Mesenchymal stem cell (in vitro differentiated cells and primary cell): ENCODE measurements around the gene SKP2.
A peak's percentile ranks its signal among the peaks of the same experiment; 100 is the strongest.

Source experiments
- DNase-seq: peaks from one replicate; pipeline ENCODE4 v3.0.0-alpha.2; 2013
- H2AFZ ChIP-seq: one replicate; pipeline ENCODE4 v1.6.1; 2013; ENCODE audit warnings: low read depth, mild to moderate bottlenecking, control low read depth, inconsistent platforms, low read length, moderate library complexity
- H2AK5ac ChIP-seq: 2 replicates; pipeline ENCODE4 v1.6.1; 2013; ENCODE audit warnings: low read length, moderate library complexity, mild to moderate bottlenecking, inconsistent platforms; ENCODE audit not compliant: severe bottlenecking
- H2BK120ac ChIP-seq: one replicate; pipeline ENCODE4 v1.6.1; 2013; ENCODE audit warnings: low read depth, mild to moderate bottlenecking, inconsistent platforms, low read length, moderate library complexity
- H2BK12ac ChIP-seq, 2 experiments: one replicate each; pipeline ENCODE4 v1.6.1; 2013; ENCODE audit warnings: inconsistent platforms in 2 of 2, low read length in 2 of 2, mild to moderate bottlenecking in 2 of 2, moderate library complexity in 2 of 2, control low read depth in 1 of 2
- H2BK15ac ChIP-seq: one replicate; pipeline ENCODE4 v1.6.1; 2013; ENCODE audit warnings: mild to moderate bottlenecking, low read depth, inconsistent platforms; ENCODE audit not compliant: poor library complexity, severe bottlenecking
- H2BK5ac ChIP-seq: 2 replicates; pipeline ENCODE4 v1.6.1; 2013; ENCODE audit warnings: low read depth, mild to moderate bottlenecking, low read length, control low read depth, inconsistent platforms; ENCODE audit not compliant: poor library complexity, severe bottlenecking
- H3K14ac ChIP-seq, 2 experiments: one replicate each; pipeline ENCODE4 v1.6.1; 2013; ENCODE audit warnings: inconsistent platforms in 2 of 2, low read length in 2 of 2, control low read depth in 1 of 2, mild to moderate bottlenecking in 1 of 2, moderate library complexity in 1 of 2
- H3K18ac ChIP-seq, 2 experiments: one replicate each; pipeline ENCODE4 v1.6.1; 2013; ENCODE audit warnings: inconsistent platforms in 2 of 2, low read length in 2 of 2, control low read depth in 1 of 2, low read depth in 1 of 2, mild to moderate bottlenecking in 1 of 2
- H3K23ac ChIP-seq, 2 experiments: one replicate each; pipeline ENCODE4 v1.6.1; 2013; ENCODE audit warnings: inconsistent platforms in 2 of 2, low read length in 2 of 2, mild to moderate bottlenecking in 2 of 2, moderate library complexity in 2 of 2, control low read depth in 1 of 2
- H3K27ac ChIP-seq: 2 replicates; pipeline ENCODE4 v1.5.1; 2013; ENCODE audit warnings: mild to moderate bottlenecking, moderate library complexity, low read length, control low read depth, inconsistent platforms; ENCODE audit not compliant: poor library complexity, severe bottlenecking
- H3K27me3 ChIP-seq, 2 experiments: 2 replicates each; pipeline versions ENCODE4 v1.6.1 to v1.7.0; 2013; ENCODE audit warnings: low read length in 2 of 2, mild to moderate bottlenecking in 2 of 2, moderate library complexity in 2 of 2, control low read depth in 1 of 2, inconsistent platforms in 1 of 2; ENCODE audit not compliant: control insufficient read depth in 1 of 2, insufficient read depth in 1 of 2
- H3K36me3 ChIP-seq, 2 experiments: 2 replicates each; pipeline versions ENCODE4 v1.6.1 to v1.7.0; 2013; ENCODE audit warnings: low read length in 2 of 2, control low read depth in 1 of 2, inconsistent platforms in 1 of 2, low read depth in 1 of 2, mild to moderate bottlenecking in 1 of 2; ENCODE audit not compliant: insufficient read depth in 2 of 2, control insufficient read depth in 1 of 2
- H3K4ac ChIP-seq, 2 experiments: one replicate each; pipeline ENCODE4 v1.6.1; 2013; ENCODE audit warnings: inconsistent platforms in 2 of 2, low read length in 2 of 2, mild to moderate bottlenecking in 2 of 2, moderate library complexity in 2 of 2, control low read depth in 1 of 2, low read depth in 1 of 2
- H3K4me1 ChIP-seq: 2 replicates; pipeline ENCODE4 v1.6.1; 2013; ENCODE audit warnings: low read depth, low read length, control low read depth; ENCODE audit not compliant: control insufficient read depth, insufficient read depth
- H3K4me2 ChIP-seq: 2 replicates; pipeline ENCODE4 v1.6.1; 2013; ENCODE audit warnings: low read length, mild to moderate bottlenecking, inconsistent platforms; ENCODE audit not compliant: poor library complexity, severe bottlenecking
- H3K4me3 ChIP-seq, 2 experiments: 2 replicates each; pipeline versions ENCODE4 v1.5.1 to v1.7.0; 2013; ENCODE audit warnings: low read length in 2 of 2, mild to moderate bottlenecking in 2 of 2, control low read depth in 1 of 2, low read depth in 1 of 2; ENCODE audit not compliant: insufficient read depth in 1 of 2
- H3K79me1 ChIP-seq: replicated peaks from 2 replicates; pipeline ENCODE4 v1.6.1; 2013; ENCODE audit warnings: mild to moderate bottlenecking, control low read depth, low read length, inconsistent platforms; ENCODE audit not compliant: poor library complexity, severe bottlenecking
- H3K9ac ChIP-seq: 2 replicates; pipeline ENCODE4 v1.7.0; 2013; ENCODE audit warnings: mild to moderate bottlenecking, low read length, moderate library complexity
- H3K9me3 ChIP-seq: 2 replicates; pipeline ENCODE4 v1.7.0; 2013; ENCODE audit warnings: mild to moderate bottlenecking, low read length; ENCODE audit not compliant: control insufficient read depth
- H4K8ac ChIP-seq: one replicate; pipeline ENCODE4 v1.6.1; 2013; ENCODE audit warnings: inconsistent platforms, mild to moderate bottlenecking, low read length, moderate library complexity
- H4K91ac ChIP-seq: one replicate; pipeline ENCODE4 v1.6.1; 2013; ENCODE audit warnings: mild to moderate bottlenecking, low read length, inconsistent platforms
- WGBS: methylation state at CpG from one replicate; pipeline ENCODE4 v1.1.7; 2013; ENCODE audit warnings: mixed read lengths; 5-methylcytosine and 5-hydroxymethylcytosine counted together

SKP2 gene

GRCh38 chr5:36177154-36177553 is 25.2 kb downstream of the SKP2 start:
- no peak overlapping the region for H2AK5ac ChIP-seq
- WGBS: no CpG with 5 or more reads among the region's 2 CpGs
- no peak overlapping the region for H3K4me3 ChIP-seq
- no peak overlapping the region for H3K23ac ChIP-seq
- no peak overlapping the region for H3K9ac ChIP-seq
- peaks cover 2 to 85% of the 10 kb centered on the region in 2 experiments for H3K36me3 ChIP-seq
- H3K27me3 ChIP-seq: no peaks in the 10 kb centered on the region
- no peak overlapping the region for H3K18ac ChIP-seq
- H2BK15ac ChIP-seq: no peak overlapping the region
- no peak overlapping the region for H4K8ac ChIP-seq
- no peak overlapping the region for H2AFZ ChIP-seq
- peaks cover 18% of the 10 kb centered on the region for H3K79me1 ChIP-seq
- H3K27ac ChIP-seq: no peak overlapping the region
- H3K4me1 ChIP-seq: no peaks in the 10 kb centered on the region
- no peak overlapping the region for H3K14ac ChIP-seq
- no peak overlapping the region for H3K4ac ChIP-seq
- H2BK120ac ChIP-seq: no peak overlapping the region
- no peak for DNase-seq
- H4K91ac ChIP-seq: no peak overlapping the region
- H3K9me3 ChIP-seq: no peaks in the 10 kb centered on the region
- H3K4me2 ChIP-seq: no peak overlapping the region
- no peak overlapping the region for H2BK5ac ChIP-seq
- no peak overlapping the region for H2BK12ac ChIP-seq

- Histone ChIP-seq H2BK15ac (no peak overlapping the region), H2BK12ac (no peak overlapping the region), H3K36me3 (peaks cover 2 to 81% of the 10 kb centered on the region in 2 experiments), H4K8ac (no peak overlapping the region), H3K4me3 (no peak overlapping the region), H3K23ac (no peak overlapping the region), H3K79me1 (peaks cover 18% of the 10 kb centered on the region), H3K4me1 (no peaks in the 10 kb centered on the region), H3K4me2 (no peak overlapping the region), H3K9me3 (no peaks in the 10 kb centered on the region), H4K91ac (no peak overlapping the region), H2BK120ac (no peak overlapping the region), H3K9ac (no peak overlapping the region), H3K18ac (no peak overlapping the region), H3K27me3 (no peaks in the 10 kb centered on the region), H3K27ac (no peak overlapping the region), H2AFZ (no peak overlapping the region), H2AK5ac (no peak overlapping the region), H2BK5ac (no peak overlapping the region), H3K14ac (no peak overlapping the region), H3K4ac (no peak overlapping the region)
- peak; percentile 62 for DNase-seq
- 69% methylated on average over 1 of the region's 2 CpGs for WGBS
Measured at GRCh38 chr5:36177715-36178523, 26.0 kb downstream of the SKP2 start.

GRCh38 chr5:36178524-36178890 is 26.6 kb downstream of the SKP2 start:
- Histone ChIP-seq H2BK12ac (no peak overlapping the region), H3K4me3 (no peak overlapping the region), H3K36me3 (peaks cover 2 to 76% of the 10 kb centered on the region in 2 experiments), H4K8ac (no peak overlapping the region), H3K4me2 (no peak overlapping the region), H2BK120ac (no peak overlapping the region), H3K27ac (no peak overlapping the region), H3K4ac (no peak overlapping the region), H2BK15ac (no peak overlapping the region), H3K9ac (no peak overlapping the region), H3K9me3 (no peaks in the 10 kb centered on the region), H3K27me3 (no peaks in the 10 kb centered on the region), H2AK5ac (peak overlapping the region; percentile 45), H3K79me1 (peaks cover 15% of the 10 kb centered on the region), H2AFZ (no peak overlapping the region), H3K4me1 (no peaks in the 10 kb centered on the region), H3K18ac (no peak overlapping the region), H3K14ac (no peak overlapping the region), H2BK5ac (no peak overlapping the region), H3K23ac (no peak overlapping the region), H4K91ac (no peak overlapping the region)
- no peak for DNase-seq
- WGBS: 89% methylated on average over 3 of the region's 3 CpGs

GRCh38 chr5:36179950-36180349 is 28.0 kb downstream of the SKP2 start:
- Histone ChIP-seq H3K4ac (no peak overlapping the region), H3K23ac (no peak overlapping the region), H4K8ac (no peak overlapping the region), H3K18ac (no peak overlapping the region), H2BK12ac (no peak overlapping the region), H3K14ac (no peak overlapping the region), H3K36me3 (peaks cover 2 to 67% of the 10 kb centered on the region in 2 experiments), H3K27ac (no peak overlapping the region), H3K4me2 (no peak overlapping the region), H3K4me1 (no peaks in the 10 kb centered on the region), H2BK120ac (no peak overlapping the region), H2AFZ (no peak overlapping the region), H2BK15ac (no peak overlapping the region), H3K79me1 (peaks cover 11% of the 10 kb centered on the region), H2BK5ac (no peak overlapping the region), H3K9me3 (no peaks in the 10 kb centered on the region), H2AK5ac (no peak overlapping the region), H3K9ac (no peak overlapping the region), H4K91ac (no peak overlapping the region), H3K27me3 (no peaks in the 10 kb centered on the region), H3K4me3 (no peak overlapping the region)
- over 99% methylated on average over 2 of the region's 4 CpGs for WGBS
- no peak for DNase-seq
